T-helper 2 cell treated with Interferon-gamma antibody and Interleukin-4, amounts not matched to agents 100 ng/mL and 5 ng/mL, for 36 hours (primary cell): ENCODE data around the gene ASB15. TPM values are rescaled to one million over a fixed set of nuclear protein-coding genes. Genes with fewer than 3 reads are reported as not detected.

ENCODE experiments used
- total RNA-seq: library from RNA; stranded (reverse); gene quantifications from 2 replicates; pipeline ENCODE4 v1.2.3, GENCODE V29; 2022

The ASB15 gene
- total RNA-seq, 1 donor from 2014 or later = not detected

Other genes starting within 250 kb of the ASB15 start
- gene IQUB, start 67.2 kb upstream of the ASB15 start, total RNA-seq = not detected in 2 replicates
- gene NDUFA5, start 44.0 kb upstream of the ASB15 start, total RNA-seq = 46.8 and 48.4 TPM in 2 replicates
- not detected in 2 replicates for gene LMOD2, start 54.0 kb downstream of the ASB15 start, total RNA-seq
- 6.0 and 6.8 TPM in 2 replicates for gene WASL, start 147.2 kb downstream of the ASB15 start, total RNA-seq
- gene HYAL4, start 243.3 kb downstream of the ASB15 start, total RNA-seq = not detected in 2 replicates